ENCODE measurements around the gene PKD1L1.
"Not testable (repeated sequence)": the region's sequence is repeated elsewhere in the genome, so short reads cannot be mapped to it uniquely, and the experiment has no call there.

The PKD1L1 gene

DNA sequence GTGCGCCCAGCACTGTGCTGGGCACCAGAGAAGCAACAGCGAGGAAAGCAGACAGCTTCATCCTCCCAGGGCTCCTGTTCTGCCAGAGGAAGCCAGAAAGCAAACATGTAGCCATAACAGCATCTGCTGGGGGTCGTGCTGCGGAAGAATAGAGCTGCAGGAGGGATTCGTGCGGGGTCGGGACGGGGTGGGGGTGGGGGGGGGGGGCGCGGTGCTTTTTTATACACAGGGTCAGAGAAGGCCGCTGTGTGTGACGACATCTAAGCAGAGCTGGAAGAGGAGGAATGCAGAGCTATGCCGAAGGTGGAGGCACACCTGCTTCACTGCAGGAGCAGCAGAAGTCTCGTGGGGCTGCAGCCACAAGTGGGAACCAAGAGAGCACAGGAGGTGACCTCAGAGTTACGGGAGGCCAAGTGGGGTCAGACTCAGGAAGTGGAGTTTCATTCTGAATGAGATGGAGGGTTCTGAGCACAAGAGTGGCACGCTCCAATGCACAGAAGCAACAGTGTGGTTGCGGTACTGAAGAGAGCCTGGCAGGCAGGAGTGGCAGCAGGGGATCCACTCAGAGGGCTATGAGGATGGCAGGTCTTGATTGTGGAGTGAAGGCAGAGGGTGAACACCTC is 11.1 kb downstream of the PKD1L1 start:
- DNase-seq (ENCODE audit: low read depth): no peak

DNA sequence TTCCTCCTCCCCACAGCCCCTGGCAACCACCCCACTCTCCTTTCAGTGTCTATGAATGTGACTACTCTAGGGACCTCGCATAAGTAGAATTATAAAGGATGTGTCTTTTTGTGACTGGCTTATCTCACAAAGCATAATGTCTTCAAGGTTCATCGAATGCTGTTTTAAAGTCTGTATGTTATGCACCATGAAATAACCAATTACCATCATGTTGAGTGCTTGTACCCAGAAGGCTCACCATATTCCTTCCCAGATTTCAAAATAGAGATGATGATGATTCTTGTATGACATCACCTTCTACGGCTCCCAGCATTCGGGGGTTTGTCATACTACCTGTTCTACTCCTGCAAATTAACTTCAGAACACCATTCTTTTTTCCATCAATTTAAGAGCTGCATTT is 11.9 kb downstream of the PKD1L1 start:
- DNase-seq (ENCODE audit: low read depth): no peak

DNA sequence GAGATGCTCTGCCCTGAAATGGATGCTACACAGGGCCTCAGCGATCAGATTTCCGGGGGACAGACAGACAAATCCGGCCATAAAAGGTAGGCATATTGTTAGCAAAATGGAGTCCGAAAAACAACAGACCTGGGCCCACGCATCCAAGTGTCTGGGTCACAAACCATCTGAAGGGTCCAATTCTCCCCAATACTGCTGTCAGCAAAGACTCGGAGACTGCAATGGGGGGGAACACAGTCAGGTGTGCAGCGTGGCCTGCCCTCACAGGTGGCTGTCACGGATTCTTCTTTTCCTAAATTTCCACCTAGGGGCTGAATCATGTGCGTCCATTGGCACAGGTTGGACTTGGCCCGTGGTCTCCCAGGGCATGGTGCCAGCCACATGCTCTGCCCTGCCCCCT is 12.9 kb downstream of the PKD1L1 start:
- DNase-seq (ENCODE audit: low read depth): no peak

DNA sequence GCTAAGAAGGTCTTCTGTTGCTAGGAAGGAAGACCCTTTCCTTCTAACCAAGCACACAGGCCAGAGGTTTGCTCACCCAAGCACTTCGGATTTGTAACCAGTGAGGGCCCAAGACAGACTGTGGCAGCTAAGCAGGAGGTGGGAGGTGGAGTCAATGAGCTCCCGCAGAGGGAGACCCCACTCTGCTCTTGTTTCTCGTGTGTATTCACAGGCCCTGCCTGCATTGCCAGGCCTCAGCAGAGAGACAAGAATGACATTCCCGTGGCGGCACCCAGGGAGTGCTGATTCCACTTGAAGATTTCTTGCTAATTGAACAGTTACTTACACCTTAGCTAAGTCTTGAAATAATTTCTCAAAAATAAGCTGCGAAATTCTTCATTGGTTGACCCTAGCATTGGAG is 13.4 kb downstream of the PKD1L1 start:
- no peak for DNase-seq (ENCODE audit: low read depth)

DNA sequence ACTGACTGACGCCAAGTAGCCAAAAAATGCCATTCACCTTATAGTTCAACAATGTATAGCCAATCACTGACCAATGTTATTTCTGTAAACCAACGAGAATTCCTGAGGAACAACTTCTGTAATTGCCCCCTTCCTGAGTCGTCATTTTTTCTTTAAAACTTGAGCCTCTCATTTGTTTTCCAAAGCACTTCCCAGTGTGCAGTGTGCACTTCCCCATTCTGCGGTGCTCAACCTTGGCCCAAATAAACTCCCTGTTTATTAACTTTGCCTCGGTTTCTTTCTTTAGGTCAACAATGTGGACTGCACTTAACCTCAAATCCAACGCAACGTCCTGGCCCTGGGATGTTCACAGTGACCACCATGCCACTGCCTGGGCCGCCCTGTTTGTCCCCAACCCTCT is 15.1 kb downstream of the PKD1L1 start:
- DNase-seq (ENCODE audit: low read depth): no peak

DNA sequence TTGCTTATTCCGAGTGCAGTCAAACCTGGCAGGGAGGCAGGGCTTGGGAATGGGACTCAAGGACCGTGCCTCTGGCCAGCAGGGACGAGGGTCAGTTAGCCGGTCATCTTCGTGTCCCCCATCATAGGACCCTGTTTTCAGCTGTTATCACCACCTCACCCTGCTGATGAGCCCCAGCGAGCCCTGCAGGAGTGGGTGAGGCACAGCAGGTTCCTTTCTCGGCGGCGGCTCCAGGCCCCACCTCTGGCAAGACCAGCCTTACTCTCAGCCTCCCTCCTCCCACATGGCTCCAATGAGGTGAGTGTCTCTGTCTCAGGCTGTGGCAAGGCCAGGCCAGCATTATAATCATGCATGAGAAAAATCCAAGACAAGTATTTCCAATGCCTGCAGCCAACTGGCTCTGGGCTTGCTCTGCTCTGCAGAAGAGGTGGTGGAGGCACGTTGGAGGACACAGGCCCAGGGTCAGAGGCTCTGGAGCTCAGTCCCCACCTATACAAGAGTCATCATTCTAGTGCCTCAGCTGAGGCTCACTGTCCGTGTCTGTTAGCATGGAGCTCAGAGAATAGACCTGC is 15.7 kb downstream of the PKD1L1 start:
- no peak for DNase-seq (ENCODE audit: low read depth)

DNA sequence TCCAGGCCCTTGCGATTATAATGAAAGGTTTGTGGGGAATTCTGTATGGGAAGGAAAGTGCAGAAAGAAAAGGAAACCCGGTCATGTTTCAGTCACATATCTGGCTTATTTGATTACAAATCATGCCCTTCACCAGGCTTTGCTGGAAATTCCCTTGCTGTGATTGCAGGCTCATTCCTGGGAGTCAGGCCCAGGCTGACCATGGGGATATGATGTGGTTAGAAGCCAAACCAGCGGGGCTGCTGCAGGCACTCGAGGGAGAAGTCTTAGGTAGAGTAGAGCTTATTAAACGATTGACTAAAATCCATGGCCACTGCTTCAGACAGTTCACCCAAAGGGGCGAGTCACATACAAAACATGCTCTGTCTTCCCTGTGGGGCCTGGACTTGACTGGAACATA is 16.2 kb downstream of the PKD1L1 start:
- peak; percentile 34 for DNase-seq (ENCODE audit: low read depth)

DNA sequence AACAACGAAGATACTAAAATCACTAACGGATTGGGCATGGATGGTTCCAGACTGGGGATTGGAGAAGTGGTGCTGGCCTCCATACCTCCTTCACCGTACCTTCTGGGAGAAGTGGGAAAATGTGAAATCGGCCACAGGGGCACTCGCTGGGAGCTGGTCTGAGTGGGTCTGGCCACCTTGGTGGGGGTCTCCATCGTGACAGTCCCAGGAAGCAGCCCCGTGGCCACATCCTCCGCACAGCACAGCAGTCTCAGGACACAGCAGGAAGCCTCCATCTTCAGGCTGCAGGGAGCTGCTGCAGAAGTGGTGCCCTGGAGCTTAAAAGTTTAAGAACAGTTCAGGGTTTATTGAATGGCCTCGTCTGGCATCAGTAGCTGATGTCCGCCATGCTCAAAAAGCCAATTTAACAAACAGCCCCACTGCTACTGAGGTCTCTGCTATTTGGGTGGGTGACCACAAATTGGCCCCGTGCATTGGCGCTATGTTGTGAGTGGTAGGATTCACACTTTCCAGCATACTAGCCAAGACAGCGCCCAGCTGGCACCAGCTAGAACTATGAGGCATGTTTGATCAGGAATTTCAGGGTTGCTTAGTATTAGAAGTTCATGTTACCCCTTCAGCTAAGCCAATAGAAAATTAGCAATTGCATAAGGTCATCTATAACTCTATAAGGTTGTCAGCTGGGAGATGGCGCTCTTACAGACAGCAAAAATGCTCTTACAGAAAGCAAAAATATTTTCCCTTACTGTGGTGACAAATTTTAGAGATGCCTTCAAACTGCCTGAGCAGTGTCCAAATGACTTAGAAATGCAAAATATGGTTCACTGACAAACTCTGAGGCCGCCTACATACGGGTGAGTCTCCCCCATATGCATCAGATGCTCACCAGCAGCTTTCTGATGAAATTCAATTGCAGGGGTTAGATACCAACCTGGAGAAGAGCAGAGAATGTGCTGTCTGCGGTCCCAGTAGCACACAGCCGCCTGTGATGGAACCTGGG is 17.0 kb downstream of the PKD1L1 start:
- DNase-seq (ENCODE audit: low read depth): no peak

DNA sequence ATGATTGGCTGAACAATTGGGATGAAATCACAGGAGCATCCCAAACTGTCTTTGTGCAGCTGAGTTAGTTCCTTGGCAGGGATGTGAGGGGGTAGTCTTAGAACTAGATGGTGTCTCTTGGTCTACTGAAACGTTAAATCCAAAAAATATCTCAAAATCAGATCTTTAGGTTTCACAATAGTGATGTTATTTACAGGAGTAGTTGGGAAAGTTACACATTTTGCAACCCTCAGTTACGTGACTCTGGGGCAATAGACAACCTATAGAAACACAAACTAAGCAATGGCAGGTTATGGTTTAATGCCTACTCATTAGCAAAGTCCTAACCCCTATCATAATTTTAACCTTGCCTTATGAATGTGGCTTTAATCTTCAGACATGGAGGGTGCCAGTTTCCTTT is 24.0 kb downstream of the PKD1L1 start:
- no peak for DNase-seq (ENCODE audit: low read depth)

DNA sequence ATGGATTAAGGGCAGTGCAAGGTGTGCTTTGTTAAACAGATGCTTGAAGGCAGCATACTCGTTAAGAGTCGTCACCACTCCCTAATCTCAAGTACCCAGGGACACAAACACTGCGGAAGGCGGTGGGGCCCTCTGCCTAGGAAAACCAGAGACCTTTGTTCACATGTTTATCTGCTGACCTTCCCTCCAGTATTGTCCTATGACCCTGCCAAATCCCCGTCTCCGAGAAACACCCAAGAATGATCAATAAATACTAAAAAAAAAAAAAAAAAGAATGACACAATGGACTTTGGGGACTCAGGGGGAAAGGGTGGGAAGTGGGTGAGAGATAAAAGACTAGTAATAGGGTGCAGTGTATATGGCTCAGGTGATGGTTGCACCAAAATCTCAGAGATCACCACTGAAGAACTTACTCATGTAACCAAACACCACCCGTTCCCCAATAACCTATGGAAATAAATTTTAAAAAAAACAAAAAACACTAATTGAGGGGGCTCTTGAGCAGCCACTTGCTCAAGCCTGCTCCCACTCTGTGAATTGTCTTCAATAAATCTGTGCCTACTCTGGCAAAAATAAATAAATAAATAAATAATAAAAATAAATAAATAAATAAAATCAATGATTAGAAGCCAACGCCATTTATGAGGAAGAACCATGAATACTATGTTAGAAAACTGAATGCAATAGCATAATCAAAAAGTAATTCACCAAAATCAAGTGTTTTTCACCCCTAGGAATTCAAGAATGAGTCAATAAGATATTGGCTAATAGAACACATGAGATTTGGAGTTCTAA is 25.0 kb downstream of the PKD1L1 start:
- DNase-seq (ENCODE audit: low read depth): not testable (repeated sequence)

DNA sequence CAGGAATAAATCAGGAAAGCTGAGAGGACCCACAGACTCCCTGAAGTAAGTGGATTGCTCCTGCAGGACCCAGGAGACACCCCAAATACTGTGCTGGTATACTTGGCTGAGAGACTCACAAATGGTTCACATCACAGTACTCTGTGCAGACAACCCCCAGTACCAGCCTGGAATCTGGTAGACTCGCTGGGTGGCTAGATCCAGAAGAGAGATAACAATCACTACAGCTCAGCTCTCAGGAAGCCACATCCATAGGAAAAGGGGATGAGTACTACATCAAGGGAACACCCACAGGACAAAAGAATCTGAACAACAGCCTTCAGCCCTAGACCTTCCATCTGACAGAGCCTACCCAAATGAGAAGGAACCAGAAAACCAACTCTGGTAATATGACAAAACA is 31.8 kb downstream of the PKD1L1 start:
- not testable (repeated sequence) for DNase-seq (ENCODE audit: low read depth)

DNA sequence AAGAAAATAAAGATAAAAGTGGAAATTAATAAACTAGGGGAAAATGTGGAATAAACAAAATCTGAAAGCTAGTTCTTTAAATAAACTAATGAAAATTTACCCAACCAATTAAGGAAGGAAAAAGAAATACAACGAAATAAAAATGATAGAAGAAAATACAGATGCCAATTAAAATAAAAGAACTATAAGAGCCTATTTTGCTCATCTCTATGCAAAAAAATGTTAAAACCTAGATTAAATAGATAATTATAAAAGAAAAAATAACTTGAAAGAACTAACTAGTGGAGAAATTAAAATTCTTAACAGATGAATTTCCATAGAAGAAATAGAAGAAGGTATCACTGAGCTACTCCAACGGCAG is 32.7 kb downstream of the PKD1L1 start:
- DNase-seq (ENCODE audit: low read depth): no peak

DNA sequence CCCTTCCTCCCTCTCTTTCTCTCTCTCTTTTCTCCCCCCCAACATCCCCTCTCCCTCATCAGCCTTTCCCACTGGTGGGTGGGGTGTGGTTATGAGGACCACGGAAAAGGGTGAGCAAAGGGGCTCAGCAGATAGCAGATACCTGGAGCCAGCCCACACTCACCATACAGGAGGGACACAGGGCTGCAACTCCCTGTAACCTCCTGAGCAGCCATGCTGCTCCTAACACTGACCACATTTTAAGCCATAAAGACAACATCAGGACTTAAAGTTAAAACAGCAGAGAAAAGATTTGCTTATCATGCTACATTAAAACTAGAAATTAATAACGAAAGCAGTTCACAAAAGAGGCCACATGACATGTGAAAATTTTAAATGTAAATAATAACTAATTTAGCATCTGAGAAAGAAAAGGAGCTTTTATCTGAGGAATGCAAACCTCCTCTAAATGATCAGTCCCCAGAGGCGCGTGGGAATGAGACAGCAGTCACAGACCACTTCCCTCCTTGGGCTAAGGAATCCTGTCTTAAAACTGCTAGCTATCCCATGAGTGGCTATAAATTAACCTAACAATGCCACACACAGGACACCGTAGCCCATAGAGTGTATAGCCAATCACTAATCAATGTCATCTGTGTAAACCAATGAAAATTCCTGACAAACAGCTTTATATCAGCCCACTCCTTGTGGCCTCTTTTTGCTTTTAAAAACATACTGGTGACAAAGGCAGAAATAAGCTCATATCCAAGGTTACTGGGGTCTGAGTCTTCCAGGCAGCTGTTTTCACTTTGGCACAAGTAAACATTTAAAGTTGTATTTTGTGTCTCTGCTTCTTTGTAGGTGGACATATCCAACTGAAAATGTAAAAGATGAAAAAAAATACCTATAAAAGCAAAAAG is 33.3 kb downstream of the PKD1L1 start:
- DNase-seq (ENCODE audit: low read depth): no peak

DNA sequence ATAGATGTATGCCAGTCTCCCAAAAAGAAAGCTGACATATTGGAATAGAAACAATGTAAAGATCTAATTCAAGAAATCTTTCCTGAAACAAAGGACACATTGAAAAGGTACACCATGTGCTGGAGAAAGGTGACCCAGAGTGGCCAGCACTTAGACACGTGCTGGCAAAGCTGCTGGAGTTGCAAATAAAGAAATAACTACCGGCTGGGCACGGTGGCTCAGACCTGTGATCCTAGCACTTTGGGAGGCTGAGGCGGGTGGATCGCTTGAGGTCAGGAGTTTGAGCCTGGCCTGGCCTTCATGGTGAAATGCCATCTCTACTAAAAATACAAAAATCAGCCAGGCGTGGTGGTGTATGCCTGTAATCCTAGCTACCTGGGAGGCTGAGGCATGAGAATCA is 35.9 kb downstream of the PKD1L1 start:
- no peak for DNase-seq (ENCODE audit: low read depth)

DNA sequence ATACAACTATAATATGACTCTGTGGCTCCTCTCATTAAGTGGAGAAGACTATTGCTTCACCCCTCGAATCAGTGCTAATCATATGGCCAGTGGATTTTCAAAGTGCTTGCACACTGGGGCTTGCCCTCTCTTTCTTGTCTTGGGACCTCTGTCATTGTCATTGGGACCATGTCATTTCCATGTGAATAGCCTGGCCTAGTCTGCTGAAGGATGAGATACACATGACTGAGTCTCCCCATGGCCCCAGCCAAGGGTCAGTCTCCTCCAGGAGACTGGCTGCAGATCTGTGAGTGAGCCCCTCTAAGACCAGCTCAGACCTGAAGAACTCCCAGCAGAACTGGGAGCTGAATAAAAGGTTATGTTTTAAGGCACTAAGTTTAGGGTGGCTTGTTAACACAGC is 39.5 kb downstream of the PKD1L1 start:
- no peak for DNase-seq (ENCODE audit: low read depth)

DNA sequence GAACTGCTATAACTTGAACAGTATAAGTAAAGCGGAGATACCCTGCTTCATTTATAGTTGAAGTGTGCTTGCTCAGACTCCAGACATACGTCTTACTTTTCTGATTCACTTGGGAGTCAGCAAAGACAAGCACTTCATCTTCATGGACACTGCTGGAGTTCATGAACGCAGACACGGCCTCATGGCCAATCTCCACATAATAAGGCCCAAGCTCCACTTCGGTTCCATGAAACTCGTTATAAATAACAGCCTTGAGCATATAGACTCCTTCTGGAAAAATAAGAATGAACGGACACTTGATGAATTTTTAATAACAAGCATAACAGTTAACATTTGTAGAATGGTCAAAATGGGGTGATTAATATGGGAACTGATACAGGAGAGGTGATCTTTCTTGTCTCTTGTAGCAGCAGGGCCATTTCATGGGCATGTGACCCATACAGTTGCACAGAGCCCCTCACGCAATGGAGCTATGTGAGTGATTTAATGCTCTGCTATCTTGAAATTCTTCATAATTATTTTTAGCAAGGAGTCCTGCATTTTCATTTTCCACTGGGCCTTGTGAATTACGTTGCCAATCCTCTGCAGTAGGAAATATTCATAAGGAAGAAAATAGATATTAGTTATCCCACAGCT is 40.2 kb downstream of the PKD1L1 start:
- no peak for DNase-seq (ENCODE audit: low read depth)

DNA sequence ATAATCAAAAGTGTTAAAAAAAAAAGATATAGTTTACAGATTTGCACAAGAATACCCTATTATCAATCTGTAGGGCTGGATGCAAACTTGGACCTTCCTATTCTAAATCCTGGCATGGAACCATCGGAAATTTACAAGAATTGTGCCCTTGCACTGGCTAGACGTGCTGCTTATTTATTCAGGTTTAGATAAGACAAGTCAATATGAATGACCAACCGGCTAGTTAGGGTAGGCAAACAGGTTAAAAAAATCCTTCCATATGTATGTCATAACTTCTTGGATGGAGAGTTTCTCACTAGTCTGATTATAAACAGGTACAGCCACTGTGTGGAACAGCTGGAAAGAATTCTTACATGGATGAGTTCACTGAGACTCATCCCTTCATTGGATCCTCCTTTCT is 41.4 kb downstream of the PKD1L1 start:
- no peak for DNase-seq (ENCODE audit: low read depth)

DNA sequence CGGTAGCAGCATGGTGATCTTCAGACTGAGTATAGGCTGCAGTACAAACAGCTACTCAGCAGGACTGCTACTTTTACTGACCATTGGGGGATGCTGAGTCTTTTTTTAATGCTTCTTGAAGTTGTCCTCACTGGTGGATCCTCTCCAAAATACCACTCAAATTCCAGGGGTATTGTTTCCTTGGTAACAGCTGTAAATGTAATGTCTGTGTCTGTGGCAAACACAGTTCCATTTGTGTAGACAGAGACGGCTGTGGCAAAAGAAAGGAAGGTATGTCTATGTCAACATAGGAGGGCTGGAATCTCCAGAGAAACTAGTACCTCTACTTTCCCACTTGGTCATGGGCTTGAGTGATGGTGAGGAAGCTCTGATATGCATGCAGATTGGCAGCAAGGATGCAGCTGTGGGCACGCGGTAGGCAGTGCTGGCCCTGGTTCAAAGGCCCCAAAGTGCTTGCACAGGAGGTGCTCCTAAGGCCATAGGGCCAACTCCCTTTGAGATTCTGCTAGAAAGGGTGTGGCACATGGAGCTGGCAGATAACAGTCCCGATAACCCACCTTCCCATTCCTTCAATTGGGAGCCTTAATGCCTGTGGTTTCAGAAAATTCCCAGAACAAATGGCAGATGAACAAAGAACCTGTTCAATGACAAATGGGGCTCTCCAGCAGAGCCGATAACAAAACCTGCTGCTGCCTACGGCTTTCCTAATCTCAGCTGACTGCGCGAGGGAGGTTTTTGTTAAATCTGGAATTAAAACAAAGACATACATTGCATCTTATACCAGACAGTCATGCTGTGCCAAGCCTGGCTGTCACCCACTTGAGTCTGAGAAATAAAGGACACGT is 43.0 kb downstream of the PKD1L1 start:
- no peak for DNase-seq (ENCODE audit: low read depth)

DNA sequence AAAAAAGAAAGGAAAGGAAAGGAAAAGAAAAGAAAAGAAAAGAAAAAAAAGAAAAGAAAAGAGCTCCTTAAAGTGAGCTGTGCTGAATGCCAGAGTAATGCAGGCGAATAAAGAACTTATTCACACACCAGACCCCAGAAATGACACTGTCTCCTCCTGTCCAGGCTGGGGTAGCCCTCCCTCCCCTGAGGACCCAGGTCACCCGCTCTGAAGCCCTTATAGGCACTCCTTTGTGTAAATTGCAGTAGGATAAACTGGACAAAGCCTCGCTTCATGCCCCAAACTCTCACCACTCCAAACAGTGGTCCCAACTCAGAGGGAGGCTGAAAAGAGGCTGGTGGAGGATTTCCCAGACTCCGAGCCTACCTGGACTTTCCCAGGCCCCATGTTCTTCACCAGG is 46.3 kb downstream of the PKD1L1 start:
- DNase-seq (ENCODE audit: low read depth): no peak

DNA sequence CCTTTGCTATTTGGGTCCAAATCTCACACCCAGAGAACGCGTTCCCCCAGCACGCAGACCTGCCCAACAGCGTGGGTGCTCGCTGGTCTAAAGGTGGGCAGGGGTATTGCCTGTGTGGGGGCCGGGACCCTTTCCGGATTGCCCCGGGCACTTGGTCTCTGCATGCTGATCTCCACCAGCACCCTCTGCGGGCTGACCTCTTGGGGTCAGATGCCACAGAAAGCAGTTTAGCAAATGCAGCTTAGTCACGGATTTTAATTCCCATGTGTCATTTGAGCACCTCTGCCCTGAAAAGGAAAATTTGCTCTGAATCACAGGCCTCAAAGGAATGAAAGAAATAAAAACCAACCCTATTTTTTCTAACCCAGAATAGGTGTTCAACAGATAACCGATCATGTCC is 46.7 kb downstream of the PKD1L1 start:
- no peak for DNase-seq (ENCODE audit: low read depth)

All from non-pigmented ciliary epithelial cell (primary cell).